Heart left ventricle (tissue), 16 donors: ENCODE data around the gene TBL1XR1. TPM values are rescaled to one million over a fixed set of nuclear protein-coding genes. Genes with fewer than 3 reads are reported as not detected.
A peak's percentile ranks its signal among the peaks of the same experiment; 100 is the strongest.

Source experiments
- ATAC-seq, 4 donors: fragments of 200-7000 bp; cut with Tn5 transposase; one replicate each; pipeline ENCODE4 v1.9.1; 2020 to 2022; ENCODE audit warnings: moderate library complexity in 4 of 4, mild to moderate bottlenecking in 3 of 4, moderate number of reproducible peaks in 1 of 4
- DNase-seq, 5 donors: peaks; one replicate each; pipeline ENCODE4 v3.0.0-alpha.2; 2020
- H3K27ac ChIP-seq, 12 donors: fragments of 200-600 bp; sonication (generic) in 4 of 12; one replicate each; pipeline versions ENCODE4 v1.5.0 to v1.8.0; 2016 to 2022; ENCODE audit warnings: mild to moderate bottlenecking in 2 of 12
- H3K27me3 ChIP-seq, 9 donors: fragments of 200-600 bp; sonication (generic) in 2 of 9; one replicate each; pipeline versions ENCODE4 v1.5.1 to v1.8.0; 2016 to 2022; ENCODE audit warnings: mild to moderate bottlenecking in 3 of 9
- H3K36me3 ChIP-seq, 9 donors: fragments of 200-600 bp; sonication (generic) in 2 of 9; one replicate each; pipeline versions ENCODE4 v1.5.0 to v1.8.0; 2018 to 2022; ENCODE audit warnings: mild to moderate bottlenecking in 2 of 9
- H3K4me1 ChIP-seq, 12 donors: fragments of 200-600 bp; sonication (generic) in 4 of 12; one replicate each; pipeline versions ENCODE4 v1.5.0 to v1.8.0; 2016 to 2022; ENCODE audit warnings: mild to moderate bottlenecking in 3 of 12
- H3K4me3 ChIP-seq, 12 donors: fragments of 200-600 bp; sonication (generic) in 4 of 12; one replicate each; pipeline versions ENCODE4 v1.5.0 to v1.8.0; 2017 to 2022; ENCODE audit warnings: mild to moderate bottlenecking in 9 of 12, moderate library complexity in 4 of 12
- H3K9me3 ChIP-seq, 12 donors: fragments of 200-600 bp; sonication (generic) in 4 of 12; one replicate each; pipeline versions ENCODE4 v1.5.0 to v1.8.0; 2016 to 2022; ENCODE audit warnings: mild to moderate bottlenecking in 1 of 12
- CTCF ChIP-seq, 12 donors: fragments of 200-600 bp; sonication (generic) in 4 of 12; IDR thresholded peaks; one replicate each; pipeline versions ENCODE4 v1.5.0 to v1.8.0; 2018 to 2022; ENCODE audit warnings: antibody characterized with exemption in 12 of 12, mild to moderate bottlenecking in 5 of 12
- POLR2A ChIP-seq, 2 donors: fragments of 450-650 bp; IDR thresholded peaks; one replicate each; pipeline ENCODE4 v1.6.1; 2017; ENCODE audit warnings: antibody characterized with exemption in 2 of 2, mild to moderate bottlenecking in 2 of 2, moderate library complexity in 2 of 2
- WGBS, 4 donors: extraction: QIAGEN DNeasy Blood & Tissue Kit in 2 of 4; methylation state at CpG; one replicate each; pipeline versions ENCODE4 v1.1.5 to v1.1.7; 2013 to 2018; 5-methylcytosine and 5-hydroxymethylcytosine counted together
- intact Hi-C, 10 donors: fragments of 100-400 bp; cut with DNase I; formaldehyde crosslinking; loops; one replicate each; pipeline versions ENCODE4 v1.11.1 to v1.14.2; 2022
- polyA plus RNA-seq, 2 donors: library from polyadenylated mRNA; stranded (reverse); fragments of 200-250 nt; gene quantifications; one replicate each; pipeline ENCODE4 v1.2.3, GENCODE V29; 2013
- total RNA-seq, 9 donors: library from RNA; depleted of rRNA in 2 of 9; stranded (reverse); fragments of >200 nt in 2 of 9; fragmentation: NEBNext Ultra II Directional in 3 of 9; extraction: Animal tissue kit (Norgen Biotek cat#: 25700) in 3 of 9; gene quantifications; one replicate each; pipeline versions ENCODE4 v1.1.0 to v1.2.4, GENCODE V29; 2016 to 2023
- donor health status: ischemic (EF 13 %, LVEDD 7.1; RV severe dilation, severe dysfunction).
- donor health status: healthy with polysubstance abuse.
- donor health status: DM: no; HTN: yes; CAD: no.
- donor health status: DM: no; HTN: no; CAD: no.
- donor health status: ischemic (EF 25% LVEDD 6.9; RV normal size, moderate dysfunction).
- donor health status: ischemic (EF 25% LVEDD 5.7; RV mildly dilated, moderate dysfunction).
- donor health status: healthy.
- donor health status: DM: yes; HTN: yes; CAD: no.
- donor health status: ischemic (EF 35%, LVEDD 5.7; RV mildly dilated, moderate dysfunction).
- donor health status: nonischemic (EF 11% LVEDD 7.7; RV severe dilation, severe dysfunction).
- donor health status: DM: yes; HTN: yes; CAD: no.
- donor health status: PGD.
- donor health status: ischemic (EF 29% LVEDD 5.4; RV normal size, mild dysfunction).
- donor health status: nonischemic (EF 23%, LVEDD 6.1; RV moderate dilation, normal function).

The TBL1XR1 gene
- total and polyA plus RNA-seq, 11 donors: 24.0 to 176 (median 119) TPM

GRCh38 chr3:177123822-177124221, 73.5 kb downstream of the TBL1XR1 start:
- no peak for DNase-seq
- no peaks in the 10 kb centered on the region for H3K27me3 ChIP-seq
- no peaks in the 10 kb centered on the region for H3K9me3 ChIP-seq
- 88 to 98% (median 91%) methylated on average over 2 of the region's 2 CpGs for WGBS, 4 donors
- no peak for ATAC-seq
- TF ChIP-seq CTCF (IDR thresholded peaks at IDR 0.05): no peak
- TF ChIP-seq POLR2A (IDR thresholded peaks at IDR 0.05): no peak
- no peak overlapping the region for H3K4me3 ChIP-seq
- H3K27ac ChIP-seq: peak overlapping the region in 1 of 12 donors; percentile 14
- no peaks in the 10 kb centered on the region for H3K36me3 ChIP-seq
- peaks cover 0 to 69% (median 51%) of the 10 kb centered on the region in 12 donors for H3K4me1 ChIP-seq
- intact Hi-C loops: loop anchor here in 1 of 10 donors (10.0 kb wide), 1 partner anchor 59 kb away; no protein-coding TSS in a partner anchor

- WGBS, 4 donors: 58 to 70% (median 66%) methylated on average over 4 of the region's 4 CpGs
- Histone ChIP-seq H3K27me3 (no peaks in the 10 kb centered on the region), H3K36me3 (no peaks in the 10 kb centered on the region), H3K4me3 (no peak overlapping the region), H3K4me1 (peaks cover 0 to 78% (median 56%) of the 10 kb centered on the region in 12 donors), H3K9me3 (no peaks in the 10 kb centered on the region), H3K27ac (peak overlapping the region in 1 of 12 donors; percentile 8)
- TF ChIP-seq POLR2A (IDR thresholded peaks at IDR 0.05) (no peak), CTCF (IDR thresholded peaks at IDR 0.05) (no peak)
- intact Hi-C loops: loop anchor here in 1 of 10 donors (10.0 kb wide), 1 partner anchor 58 kb away; no protein-coding TSS in a partner anchor
- no peak for ATAC-seq
- DNase-seq: no peak
Measured at GRCh38 chr3:177122183-177122856, 75.0 kb downstream of the TBL1XR1 start.

GRCh38 chr3:177119829-177120228, 77.5 kb downstream of the TBL1XR1 start:
- Histone ChIP-seq H3K4me1 (peaks cover 0 to 74% (median 53%) of the 10 kb centered on the region in 12 donors), H3K4me3 (no peak overlapping the region), H3K27ac (no peak overlapping the region), H3K27me3 (no peaks in the 10 kb centered on the region), H3K9me3 (no peaks in the 10 kb centered on the region), H3K36me3 (no peaks in the 10 kb centered on the region)
- TF ChIP-seq POLR2A (IDR thresholded peaks at IDR 0.05) (no peak), CTCF (IDR thresholded peaks at IDR 0.05) (no peak)
- WGBS, 4 donors: 73 to 86% (median 82%) methylated on average over 3 of the region's 3 CpGs
- intact Hi-C loops: loop anchor here in 1 of 10 donors (10.0 kb wide), 1 partner anchor 55 kb away; no protein-coding TSS in a partner anchor
- DNase-seq: no peak
- ATAC-seq: no peak

GRCh38 chr3:177114253-177114652, 83.0 kb downstream of the TBL1XR1 start:
- no peak for ATAC-seq
- H3K4me3 ChIP-seq: no peak overlapping the region
- H3K4me1 ChIP-seq: peaks cover 0 to 54% (median 46%) of the 10 kb centered on the region in 12 donors
- DNase-seq: no peak
- no peaks in the 10 kb centered on the region for H3K9me3 ChIP-seq
- intact Hi-C loops: no loop called here
- no peak overlapping the region for H3K27ac ChIP-seq
- no peaks in the 10 kb centered on the region for H3K27me3 ChIP-seq
- TF ChIP-seq CTCF (IDR thresholded peaks at IDR 0.05) (no peak), POLR2A (IDR thresholded peaks at IDR 0.05) (no peak)
- 66 to 68% (median 67%) methylated on average over 3 of the region's 3 CpGs for WGBS, 4 donors
- no peaks in the 10 kb centered on the region for H3K36me3 ChIP-seq
